HG02840 (cell line): ENCODE results near the gene NR1H2.
"Not testable (repeated sequence)": the region's sequence is repeated elsewhere in the genome, so short reads cannot be mapped to it uniquely, and the experiment has no call there.

ENCODE experiments used
- ATAC-seq: cut with Tn5 transposase; IDR thresholded peaks from one replicate; pipeline ENCODE4 v1.9.1; 2021; ENCODE audit warnings: mild to moderate bottlenecking, moderate library complexity, moderate number of reproducible peaks; ENCODE audit not compliant: unreplicated experiment, low FRiP score

Gene NR1H2

DNA sequence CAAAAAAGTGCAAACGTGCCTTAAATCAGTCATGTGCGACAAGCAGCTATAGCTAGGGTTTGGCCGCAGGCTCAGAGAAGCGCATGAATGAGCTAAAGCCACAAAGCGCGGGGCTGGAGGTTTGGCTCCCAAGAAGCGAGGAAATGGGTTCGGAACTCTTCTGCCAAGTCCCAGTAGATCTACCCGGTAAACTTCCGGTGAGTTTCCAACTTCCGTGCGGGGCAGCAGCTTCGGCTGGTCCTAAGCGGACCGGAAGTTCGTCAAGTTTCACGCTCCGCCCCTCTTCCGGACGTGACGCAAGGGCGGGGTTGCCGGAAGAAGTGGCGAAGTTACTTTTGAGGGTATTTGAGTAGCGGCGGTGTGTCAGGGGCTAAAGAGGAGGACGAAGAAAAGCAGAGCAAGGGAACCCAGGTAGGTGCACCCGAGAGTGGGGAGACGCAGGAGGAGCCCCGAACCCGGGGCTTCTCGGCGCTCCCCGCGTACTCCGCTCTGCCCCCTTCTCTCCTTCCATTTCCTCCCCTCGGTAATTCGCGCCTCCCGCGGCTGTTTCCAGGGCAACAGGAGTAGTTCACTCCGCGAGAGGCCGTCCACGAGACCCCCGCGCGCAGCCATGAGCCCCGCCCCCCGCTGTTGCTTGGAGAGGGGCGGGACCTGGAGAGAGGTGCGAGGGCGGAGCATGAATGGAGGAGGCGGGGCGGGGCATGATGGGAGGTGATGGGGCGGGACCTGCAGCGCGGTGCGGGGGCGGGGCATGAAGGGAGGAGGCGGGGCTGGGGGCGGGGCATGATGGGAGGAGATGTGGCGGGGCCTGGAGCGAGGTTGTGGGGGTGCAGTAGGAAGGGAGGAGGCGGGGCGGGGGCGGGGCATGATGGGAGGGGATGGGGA is at the start of gene NR1H2:
NR1H2 (plus strand) TSS at position 292 of the 885 bp plus-strand sequence. CDS start 1,149 bp downstream, outside the sequence.
- ATAC-seq, result peak; percentile 86

DNA sequence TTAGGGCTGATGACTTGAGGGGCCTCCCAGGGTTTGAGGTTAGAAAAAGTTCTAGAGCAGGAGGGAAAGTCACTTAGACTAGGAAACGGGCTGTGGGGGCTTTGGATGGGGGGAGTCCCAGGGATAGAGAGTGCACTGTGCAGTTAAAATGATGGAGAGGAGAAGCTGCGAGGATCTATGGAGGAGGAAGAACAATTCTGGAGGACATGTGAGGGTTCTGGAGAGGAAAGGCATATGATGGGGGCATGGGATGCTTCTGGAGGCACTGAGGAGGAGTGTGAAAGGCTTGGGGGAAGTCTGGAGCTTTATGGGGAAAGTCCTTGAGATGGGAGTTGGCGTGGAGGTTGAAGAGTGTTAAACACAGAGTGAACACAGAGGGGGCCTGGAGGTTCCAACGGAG is 49.2 kb upstream of the NR1H2 start:
- ATAC-seq, result no peak

DNA sequence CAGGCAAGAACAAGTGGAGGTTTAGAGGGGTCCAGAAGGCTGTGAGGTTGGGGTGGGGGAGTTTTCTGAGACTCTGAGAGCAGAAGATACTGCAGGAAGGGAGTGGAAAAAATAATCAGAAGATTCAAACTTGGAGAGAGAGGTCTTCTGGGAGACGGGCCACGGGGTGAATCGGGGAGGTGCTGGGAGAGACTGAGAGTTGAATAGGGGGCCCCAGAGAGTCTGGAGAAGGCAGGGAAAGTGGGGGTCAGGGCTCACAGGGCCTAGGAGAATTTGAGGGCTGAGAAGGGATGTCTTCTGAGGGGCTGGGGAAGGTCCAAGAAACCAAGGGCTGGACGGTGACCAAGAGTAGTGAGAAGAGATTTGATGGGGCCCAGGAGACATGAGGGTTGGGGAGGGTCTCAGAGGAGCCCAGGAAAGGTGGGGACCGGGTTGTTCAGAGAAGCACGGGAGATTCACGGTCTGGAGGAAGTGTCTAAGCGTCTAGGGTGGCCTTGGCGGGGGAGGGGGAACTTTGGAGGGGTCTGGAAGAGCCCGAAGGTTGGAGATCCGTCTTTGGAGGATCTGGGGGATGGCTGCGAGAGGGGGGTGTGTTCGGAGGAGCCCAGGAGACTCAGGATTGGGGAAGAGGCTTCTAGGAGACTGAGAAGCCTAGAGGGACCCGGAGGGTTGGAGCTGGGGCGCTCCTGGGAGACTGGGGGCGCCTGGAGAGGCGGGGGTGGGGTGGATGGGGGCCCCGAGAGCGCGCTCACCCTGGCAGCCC is 48.6 kb upstream of the NR1H2 start:
- no peak for ATAC-seq

DNA sequence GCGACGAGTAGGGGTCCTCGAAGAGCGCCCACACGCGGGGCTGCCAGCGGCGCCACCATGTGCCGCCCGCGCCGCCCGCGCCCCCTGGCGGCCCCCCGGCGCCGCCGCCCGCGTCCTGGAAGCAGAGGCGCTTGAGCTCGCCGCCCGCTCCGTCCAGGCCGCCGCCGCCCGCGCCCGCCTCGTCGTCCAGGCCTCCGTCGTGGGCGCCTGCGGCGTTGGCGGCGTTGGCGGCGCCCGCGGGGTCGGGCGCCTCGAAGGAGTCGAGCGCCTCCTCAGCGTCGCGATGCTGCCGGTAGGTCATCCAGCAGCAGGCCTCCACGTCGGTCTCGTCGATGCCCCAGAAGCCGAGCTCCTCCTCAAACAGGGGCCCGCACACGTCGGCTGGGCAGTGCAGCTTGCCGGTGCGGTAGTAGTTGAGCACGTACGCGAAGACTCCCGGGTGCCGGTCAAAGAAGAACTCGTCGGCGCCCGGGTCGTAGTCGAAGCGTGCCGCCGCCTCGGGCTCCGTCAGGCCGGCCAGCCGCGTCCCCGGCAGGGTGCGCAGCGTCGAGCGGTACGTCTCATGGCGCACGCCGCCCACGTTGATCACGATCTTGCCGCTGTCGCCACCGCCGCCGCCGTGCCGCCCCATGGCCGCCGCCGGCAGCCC is 47.9 kb upstream of the NR1H2 start:
- no peak for ATAC-seq

DNA sequence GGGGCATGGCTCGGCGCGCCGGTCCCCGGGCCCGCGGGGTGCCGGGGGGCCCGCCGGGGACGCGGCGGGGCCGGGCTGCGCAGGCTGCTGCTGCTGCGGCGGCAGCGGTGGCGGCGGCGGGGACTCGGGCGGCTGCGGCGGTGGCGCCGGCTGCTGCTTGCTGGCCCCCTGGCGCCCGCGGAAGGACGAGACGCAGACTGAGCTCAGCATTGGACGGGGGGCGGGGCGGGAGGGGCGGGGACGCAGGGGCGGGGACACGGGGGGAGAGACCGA is 47.4 kb upstream of the NR1H2 start:
- ATAC-seq, result no peak

DNA sequence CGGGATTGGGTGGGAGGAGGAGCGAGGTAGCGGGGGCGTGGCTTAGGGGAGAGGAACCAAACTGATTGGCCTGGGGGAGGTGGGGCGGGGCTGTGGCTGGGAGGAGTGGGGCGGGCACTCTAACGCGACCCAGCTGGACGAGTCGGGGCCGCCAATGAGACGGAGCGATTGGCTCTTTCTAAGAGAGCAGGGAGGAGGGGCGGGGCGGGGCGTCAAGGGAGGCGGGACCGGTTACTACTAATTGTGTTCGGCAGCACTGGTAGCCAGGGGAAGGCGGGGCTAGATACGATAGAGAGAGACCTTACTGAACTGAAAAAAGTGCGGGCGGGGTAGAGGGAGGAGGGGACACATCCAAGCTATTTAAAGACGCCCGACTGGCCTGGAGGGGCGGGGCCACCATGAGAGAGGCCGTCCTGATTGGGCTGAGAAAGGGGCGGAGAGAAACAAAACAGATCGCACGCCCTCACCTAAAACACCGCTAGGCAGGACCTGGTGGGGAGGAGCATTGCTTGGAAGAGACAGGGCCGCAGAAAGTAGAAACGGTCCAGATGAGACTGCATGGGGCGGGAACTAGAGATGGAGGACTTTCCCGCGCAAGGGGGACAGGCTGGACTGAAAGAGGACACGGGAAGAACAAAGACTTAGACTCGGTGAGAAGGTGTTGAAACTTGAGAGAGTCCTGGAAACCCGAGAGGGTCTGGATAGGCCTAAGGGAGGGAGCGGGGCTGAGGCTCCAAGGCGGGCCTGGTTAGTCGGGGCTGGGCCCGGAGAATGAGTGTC is 46.9 kb upstream of the NR1H2 start, which contains the start of gene KCNC3:
KCNC3 (minus strand) TSS at position 232 of the 780 bp plus-strand sequence. CDS start 295 bp downstream, outside the sequence.
- ATAC-seq, result peak; percentile 50

DNA sequence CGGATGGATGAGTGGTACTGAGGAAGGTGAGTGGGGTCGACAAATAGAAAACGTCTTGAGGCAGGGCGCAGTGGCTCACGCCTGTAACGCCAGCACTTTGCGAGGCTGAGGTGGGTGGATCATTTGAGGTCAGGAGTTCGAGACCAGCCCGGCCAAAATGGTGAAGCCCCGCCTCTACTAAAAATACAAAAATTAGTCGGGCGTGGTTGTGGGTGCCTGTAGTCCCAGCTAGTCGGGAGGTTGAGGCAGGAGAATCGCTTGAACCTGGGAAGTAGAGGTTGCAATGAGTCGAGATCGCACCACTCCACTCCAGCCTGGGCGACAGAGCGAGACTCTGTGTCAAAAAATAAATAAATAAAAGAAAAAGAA is 46.3 kb upstream of the NR1H2 start:
- ATAC-seq, result not testable (repeated sequence)

DNA sequence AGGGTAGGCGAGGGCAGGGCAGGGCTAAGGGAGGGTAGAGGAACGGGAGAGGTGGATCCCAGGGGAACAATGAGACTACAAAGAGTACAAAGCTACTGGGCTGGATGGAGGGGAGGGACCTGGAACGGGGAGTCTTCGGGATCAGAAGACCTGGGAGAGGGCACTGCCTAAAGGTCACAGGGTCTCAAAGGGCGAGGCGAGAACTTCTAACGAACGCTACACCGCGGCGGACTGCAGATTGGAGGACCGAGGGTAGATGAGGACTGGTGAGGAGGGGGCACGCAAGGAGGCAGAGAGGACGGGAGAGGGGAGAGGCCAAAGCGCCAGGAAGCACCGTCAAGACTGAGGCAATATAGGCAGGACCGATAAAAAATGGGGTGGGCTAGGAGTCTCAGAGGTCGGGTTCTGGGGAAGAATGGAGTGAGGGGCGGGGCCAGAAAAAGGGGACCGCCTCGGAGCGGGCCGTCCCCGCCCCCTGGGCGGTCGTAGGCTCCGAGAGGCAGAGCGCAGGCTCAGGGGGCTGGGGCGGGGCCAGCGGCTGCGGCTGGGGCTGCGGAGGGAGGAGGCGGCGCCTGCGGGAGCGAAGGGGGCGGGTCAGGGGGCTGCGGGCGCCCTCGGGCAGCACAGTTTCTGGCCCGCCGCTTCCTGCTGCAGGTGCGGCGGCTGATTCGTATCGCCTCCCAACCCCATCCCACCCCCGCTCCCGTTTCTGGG is 45.7 kb upstream of the NR1H2 start:
- ATAC-seq, result no peak

DNA sequence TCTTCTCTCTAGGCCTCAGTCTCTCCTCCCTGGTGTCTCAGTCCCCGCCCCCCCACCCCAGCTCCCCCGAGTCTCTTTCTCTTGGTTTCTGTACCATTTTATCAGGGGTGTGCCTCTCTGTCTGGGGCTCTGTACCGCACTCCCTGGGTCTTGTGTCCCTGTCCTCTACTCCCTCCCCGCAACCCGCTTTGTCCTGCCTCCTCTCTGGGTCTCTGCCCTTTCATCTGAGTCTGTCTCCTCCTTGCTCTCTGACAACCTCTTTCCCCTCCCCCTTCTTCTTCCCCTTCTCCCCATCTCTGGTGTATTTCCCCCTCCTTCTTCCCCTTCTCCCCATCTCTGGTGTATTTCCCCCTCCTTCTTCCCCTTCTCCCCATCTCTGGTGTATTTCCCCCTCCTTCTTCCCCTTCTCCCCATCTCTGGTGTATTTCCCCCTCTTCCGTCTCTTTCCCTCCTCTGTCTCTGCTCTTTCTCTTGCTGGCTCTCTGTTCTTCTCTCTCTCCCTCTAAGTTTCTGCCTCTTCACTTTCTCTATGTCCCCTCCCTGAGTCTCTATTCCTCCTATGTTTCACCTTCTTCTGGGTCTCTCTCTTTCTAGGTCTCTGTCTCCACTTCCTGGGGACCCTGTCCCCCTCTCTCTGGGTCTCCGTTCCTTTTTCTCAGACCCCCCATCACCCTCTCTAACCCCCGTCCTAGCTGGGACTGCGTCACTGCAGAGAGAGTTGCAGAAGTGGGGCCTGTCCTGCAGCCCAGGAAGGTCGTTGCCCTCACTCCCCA is 44.9 kb upstream of the NR1H2 start:
- ATAC-seq, result no peak

DNA sequence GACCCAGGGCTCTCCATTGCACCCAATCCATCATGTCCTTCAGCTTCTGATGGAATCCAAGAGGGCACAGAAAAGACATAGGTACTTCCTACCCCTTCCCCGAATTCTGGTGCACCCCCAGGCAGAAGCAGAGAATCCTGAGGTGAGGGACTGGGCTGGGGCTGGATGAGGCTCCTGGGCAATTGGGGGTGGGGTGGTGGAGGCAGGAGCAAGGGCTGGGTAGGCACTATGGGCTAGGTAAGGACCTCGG is 44.3 kb upstream of the NR1H2 start:
- ATAC-seq, result no peak

DNA sequence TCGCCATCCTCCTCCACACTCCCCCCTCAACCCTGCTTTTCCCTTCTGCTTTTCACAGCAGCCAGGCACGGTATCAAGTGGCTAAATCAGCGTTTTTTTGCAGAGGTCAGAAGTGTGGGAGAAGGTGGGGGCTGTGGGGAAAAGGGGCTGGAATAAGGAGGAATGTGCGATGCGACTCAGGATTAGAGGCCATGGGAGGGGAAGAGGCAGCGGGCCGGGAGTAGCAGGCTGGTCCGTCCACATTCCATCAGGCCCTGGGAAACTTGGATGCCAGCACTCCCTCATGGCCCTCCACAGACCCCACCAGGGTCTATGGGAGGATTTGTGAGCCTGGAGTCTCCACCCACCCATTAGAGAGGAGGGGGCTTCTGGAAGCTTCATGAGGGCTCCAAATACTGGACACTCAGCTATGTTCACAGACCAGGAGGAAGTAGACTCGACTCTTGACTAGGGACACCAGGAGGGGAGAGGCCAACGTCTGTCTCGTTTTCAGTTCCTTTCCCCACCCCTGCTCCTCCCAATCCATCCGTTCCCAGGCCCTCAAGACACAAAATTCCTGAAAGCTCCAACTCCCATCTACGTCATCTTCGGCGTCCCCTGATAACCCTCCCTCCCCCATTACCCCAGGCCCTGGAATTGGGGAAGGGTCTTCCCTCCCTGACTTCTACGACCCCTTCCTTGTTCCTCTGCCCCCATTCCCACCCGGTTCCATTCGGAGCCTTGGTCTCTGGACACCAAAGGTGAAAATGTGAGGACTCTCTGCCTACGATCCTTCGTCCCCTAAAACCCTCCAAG is 43.8 kb upstream of the NR1H2 start:
- ATAC-seq, result no peak

DNA sequence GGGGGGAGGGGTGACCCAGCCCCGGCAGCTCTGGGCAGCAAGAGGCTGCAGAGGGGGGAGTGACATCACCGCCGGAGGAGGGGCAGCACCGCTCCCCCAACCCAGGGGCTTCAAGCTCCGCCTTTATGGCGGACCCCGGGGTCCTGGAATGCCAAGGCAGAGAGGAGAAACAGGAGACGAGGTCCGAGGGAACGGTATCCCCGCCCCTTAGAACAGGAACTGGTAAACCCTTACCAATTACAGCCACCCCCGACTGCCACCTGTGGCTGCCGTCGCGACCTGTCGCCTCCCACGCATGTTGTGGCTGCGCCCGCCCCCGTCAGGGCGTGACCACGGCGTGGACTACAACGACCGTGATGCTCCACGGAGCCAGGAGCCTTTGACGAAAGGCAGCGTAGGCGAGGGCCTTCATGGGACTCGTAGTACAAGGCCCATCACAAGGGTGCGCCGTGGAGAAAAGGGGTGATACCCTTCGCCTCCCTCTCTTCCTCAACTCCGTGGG is 43.0 kb upstream of the NR1H2 start:
- peak; percentile 51 for ATAC-seq

DNA sequence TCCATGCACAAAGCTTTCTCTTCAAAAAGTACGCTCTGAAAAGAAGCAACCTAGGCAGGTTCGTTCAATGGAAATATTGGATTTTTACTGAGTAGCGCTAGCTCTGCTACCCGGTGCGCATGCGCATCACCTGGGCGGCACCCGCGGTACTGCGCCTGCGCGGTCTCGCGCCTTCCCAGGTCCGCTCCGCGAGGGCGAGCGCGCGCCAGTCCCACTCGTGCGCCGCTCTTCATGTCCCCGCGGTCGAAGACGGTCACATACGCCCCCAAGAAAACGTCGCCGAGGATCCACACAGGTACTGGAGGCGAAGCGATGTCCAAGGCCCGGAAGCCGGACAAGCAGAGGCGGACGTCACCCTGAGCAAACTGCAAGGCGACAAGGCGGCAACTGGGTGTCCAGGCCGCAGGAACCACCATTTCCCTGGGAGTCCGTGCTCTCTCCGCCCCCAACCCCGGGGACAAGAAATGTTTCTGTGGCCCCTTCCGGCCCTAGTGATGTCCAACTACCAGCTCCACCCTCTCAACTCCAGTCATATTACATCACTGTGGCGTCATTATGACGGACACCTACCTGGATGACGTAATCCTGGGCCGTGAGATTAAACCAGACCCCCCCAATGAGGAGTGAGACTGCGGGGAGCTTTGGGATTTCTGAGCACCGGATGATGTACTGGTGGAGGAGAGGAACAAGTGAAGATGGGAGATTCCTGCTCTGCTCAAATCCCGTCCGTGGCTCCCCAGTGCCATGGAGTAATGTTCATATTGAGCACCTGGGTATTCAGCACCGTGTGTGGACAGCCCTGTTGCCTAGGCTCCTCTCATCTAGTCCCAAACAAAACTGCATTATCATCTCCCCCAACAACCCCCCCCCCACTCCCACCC is 42.3 kb upstream of the NR1H2 start:
- ATAC-seq, result peak; percentile 29

DNA sequence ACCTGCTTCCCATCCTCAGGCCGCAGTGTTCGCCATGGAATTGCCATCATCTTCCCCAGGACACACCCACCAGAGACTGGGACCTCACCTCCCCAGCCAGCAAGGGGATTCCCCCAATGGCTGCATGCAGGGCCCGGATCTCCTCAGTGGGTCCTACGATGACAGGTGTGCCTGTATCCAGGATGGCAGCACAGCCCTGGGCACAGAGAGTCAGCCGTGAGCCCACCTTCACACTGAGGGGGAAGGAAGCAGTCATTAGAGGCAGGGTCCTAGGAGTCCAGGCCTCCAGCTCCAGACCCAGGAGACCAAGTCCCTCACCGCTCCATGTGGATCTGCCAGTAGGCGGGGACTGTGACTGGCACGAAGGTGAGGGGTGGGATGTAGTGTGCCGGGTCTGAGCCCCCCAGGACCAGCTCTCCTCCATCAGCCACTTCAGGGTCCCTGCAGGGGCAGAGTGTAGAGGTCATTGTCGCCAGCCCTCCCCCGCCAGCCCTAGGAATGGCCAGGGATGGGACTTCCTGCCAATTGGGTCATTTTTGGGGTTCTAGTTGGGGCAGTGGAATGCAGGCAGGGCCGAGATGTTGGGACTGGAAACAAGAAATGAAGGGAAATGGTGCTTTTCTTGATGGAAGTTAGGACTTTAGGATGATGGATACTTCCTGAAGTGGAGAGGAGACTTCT is 41.4 kb upstream of the NR1H2 start:
- no peak for ATAC-seq

DNA sequence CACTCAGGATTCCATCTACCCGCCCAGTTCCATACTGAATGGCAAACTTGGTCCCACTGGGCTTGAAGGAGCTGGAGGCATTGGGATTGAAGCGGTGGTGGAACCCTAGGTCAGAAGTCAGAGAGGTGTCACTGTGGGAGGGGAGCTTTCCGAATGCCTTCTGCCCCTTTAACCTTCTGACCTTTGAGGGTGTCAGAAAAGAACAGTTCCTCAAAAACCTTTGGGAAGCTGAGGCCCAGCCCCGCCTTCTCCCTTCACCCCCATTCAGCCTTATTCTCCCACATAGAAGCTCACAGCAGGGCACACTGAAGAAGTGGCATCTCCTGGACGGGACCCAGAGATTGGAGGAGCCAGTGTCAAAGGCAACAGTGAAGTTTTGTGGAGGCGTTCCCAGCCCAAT is 39.2 kb upstream of the NR1H2 start:
- ATAC-seq, result not testable (repeated sequence)

DNA sequence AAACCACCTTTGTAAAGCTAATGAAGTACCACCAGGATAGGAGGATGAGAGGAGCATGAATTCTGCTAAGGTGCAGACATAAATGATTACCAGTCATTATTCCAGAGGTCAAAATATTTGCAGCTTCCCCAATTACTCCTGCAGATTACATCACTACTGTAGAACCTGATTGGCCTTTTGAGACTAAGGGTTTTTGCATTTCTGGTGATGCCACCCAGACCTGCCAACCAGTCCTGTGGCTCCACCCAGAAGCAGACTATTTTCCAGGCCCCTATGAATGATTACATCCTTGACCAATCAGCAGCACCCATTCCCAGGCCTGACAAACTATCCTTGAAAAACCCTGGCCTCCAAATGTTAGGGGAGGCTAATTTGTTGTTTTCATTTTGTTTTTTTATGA is 35.9 kb upstream of the NR1H2 start:
- no peak for ATAC-seq

DNA sequence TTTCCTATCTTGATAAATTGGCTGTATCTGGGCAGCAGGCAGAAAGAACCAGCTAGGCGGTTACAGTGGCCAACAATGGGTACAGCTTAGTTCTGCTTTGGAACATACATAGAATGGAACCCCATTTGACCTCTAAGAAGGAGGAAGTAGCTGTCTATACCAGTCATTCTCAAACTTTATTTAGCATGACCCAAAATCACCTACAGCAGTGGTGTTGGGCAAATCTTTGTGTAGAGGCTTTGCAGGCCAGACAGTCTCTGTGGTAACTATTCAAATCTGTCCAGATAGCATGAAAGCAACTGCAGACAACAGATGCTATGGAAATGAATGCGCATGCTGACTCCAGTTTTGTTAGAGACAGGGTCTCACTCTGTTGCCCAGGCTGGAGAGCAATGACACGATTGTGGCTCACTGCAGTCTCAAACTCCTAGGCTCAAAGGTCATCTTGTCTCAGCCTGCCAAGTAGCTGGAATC is 35.1 kb upstream of the NR1H2 start:
- no peak for ATAC-seq
